ENCODE data around the gene OR2AG1. TPM values are rescaled to one million over a fixed set of nuclear protein-coding genes. Genes with fewer than 3 reads are reported as not detected.

Gene OR2AG1
- total RNA-seq, 2 experiments from 2014 or later: not detected

GRCh38 chr11:6746626-6747025 is 36.2 kb upstream of the OR2AG1 start:
- H3K9me3 Mint-ChIP-seq: no peaks in the 10 kb centered on the region
- Histone ChIP-seq H3K36me3 (ENCODE audit: insufficient read depth, low read length) (peaks cover 4% of the 10 kb centered on the region), H3K27me3 (ENCODE audit: control insufficient read depth in 1 of 2, insufficient read depth in 2 of 2, low read length in 2 of 2) (no peaks in the 10 kb centered on the region), H3K27ac (ENCODE audit: low read depth in 1 of 2, low read length in 2 of 2) (peak overlapping the region; percentile 84 to 93), H3K9me3 (ENCODE audit: control insufficient read depth in 1 of 2, insufficient read depth in 1 of 2, low read length in 2 of 2) (no peaks in the 10 kb centered on the region), H3K4me1 (ENCODE audit: insufficient read depth, low read length) (peaks cover 17% of the 10 kb centered on the region), H3K4me3 (ENCODE audit: low read length) (peak overlapping the region; percentile 69)
- TF ChIP-seq, protein P1, sequence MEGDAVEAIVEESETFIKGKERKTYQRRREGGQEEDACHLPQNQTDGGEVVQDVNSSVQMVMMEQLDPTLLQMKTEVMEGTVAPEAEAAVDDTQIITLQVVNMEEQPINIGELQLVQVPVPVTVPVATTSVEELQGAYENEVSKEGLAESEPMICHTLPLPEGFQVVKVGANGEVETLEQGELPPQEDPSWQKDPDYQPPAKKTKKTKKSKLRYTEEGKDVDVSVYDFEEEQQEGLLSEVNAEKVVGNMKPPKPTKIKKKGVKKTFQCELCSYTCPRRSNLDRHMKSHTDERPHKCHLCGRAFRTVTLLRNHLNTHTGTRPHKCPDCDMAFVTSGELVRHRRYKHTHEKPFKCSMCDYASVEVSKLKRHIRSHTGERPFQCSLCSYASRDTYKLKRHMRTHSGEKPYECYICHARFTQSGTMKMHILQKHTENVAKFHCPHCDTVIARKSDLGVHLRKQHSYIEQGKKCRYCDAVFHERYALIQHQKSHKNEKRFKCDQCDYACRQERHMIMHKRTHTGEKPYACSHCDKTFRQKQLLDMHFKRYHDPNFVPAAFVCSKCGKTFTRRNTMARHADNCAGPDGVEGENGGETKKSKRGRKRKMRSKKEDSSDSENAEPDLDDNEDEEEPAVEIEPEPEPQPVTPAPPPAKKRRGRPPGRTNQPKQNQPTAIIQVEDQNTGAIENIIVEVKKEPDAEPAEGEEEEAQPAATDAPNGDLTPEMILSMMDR (IDR thresholded peaks at IDR 0.05): no peak
- H3K4me1 Mint-ChIP-seq (ENCODE audit: low read depth): peaks cover 38% of the 10 kb centered on the region
- H3K4me3 Mint-ChIP-seq: no peak overlapping the region
- intact Hi-C loops (cut with DNase I, micrococcal nuclease): loop anchor here (1.0 to 10.0 kb wide), 3 partner anchors 8 to 1052 kb away; no protein-coding TSS in a partner anchor
- POLR2A ChIA-PET: interaction anchor here (1.1 to 4.3 kb wide), 11 partner anchors 9 to 356 kb away, joined by 3 to 81 read pairs (median 8); partner anchors contain the start of genes MRPL17, SMPD1, TAF10 and TPP1
- H3K27me3 Mint-ChIP-seq: no peaks in the 10 kb centered on the region
- H3K36me3 Mint-ChIP-seq (ENCODE audit: low read depth): peaks cover 19% of the 10 kb centered on the region
- no peak for DNase-seq
- CTCF ChIA-PET: interaction anchor here (1.2 to 5.8 kb wide), 9 partner anchors 8 to 367 kb away, joined by 3 to 39 read pairs (median 12); partner anchors contain the start of gene MRPL17
- H3K27ac Mint-ChIP-seq: no peak overlapping the region
- peak; percentile 40 for ATAC-seq (ENCODE audit: poor library complexity)

DNA sequence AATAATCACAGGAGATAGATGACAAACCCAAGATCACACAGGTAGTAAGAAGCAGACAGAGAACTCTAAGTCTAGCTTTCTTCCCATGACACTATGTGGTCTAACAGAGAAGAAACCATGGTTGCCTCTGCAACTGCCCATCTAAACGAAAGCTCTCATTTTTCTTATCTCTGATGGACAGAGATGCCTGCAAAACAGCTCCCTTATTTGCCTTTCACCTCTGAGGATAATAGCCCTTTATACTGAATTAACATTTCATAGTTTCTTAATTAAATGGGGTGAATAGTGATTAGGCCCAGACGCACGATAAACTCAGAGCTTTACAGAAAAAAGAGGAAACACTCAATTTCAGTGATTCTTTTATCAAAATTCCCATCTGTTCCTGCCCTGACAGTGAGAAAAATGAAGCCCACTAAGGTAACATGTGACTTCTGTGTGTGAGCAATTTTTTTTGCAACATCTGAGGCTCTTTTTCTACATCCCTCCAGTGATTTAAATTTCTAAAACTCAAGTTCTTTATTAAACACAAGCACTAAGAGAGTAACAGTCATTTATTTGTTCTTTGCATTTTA is 35.6 kb upstream of the OR2AG1 start:
- Histone ChIP-seq H3K4me3 (ENCODE audit: low read length) (peak overlapping the region; percentile 69), H3K9me3 (ENCODE audit: control insufficient read depth in 1 of 2, insufficient read depth in 1 of 2, low read length in 2 of 2) (no peaks in the 10 kb centered on the region), H3K27ac (ENCODE audit: low read depth in 1 of 2, low read length in 2 of 2) (peak overlapping the region; percentile 84 to 93), H3K27me3 (ENCODE audit: control insufficient read depth in 1 of 2, insufficient read depth in 2 of 2, low read length in 2 of 2) (no peaks in the 10 kb centered on the region), H3K4me1 (ENCODE audit: insufficient read depth, low read length) (peaks cover 17% of the 10 kb centered on the region), H3K36me3 (ENCODE audit: insufficient read depth, low read length) (no peaks in the 10 kb centered on the region)
- no peak for DNase-seq
- intact Hi-C loops (cut with DNase I, micrococcal nuclease): loop anchor here (2.0 to 10.0 kb wide), 2 partner anchors 14 to 1052 kb away; no protein-coding TSS in a partner anchor
- ChIA-PET CTCF (interaction anchor here (1.2 to 5.8 kb wide), 8 partner anchors 8 to 368 kb away, joined by 3 to 39 read pairs (median 12); partner anchors contain the start of gene MRPL17), POLR2A (interaction anchor here (1.1 to 4.3 kb wide), 11 partner anchors 9 to 357 kb away, joined by 3 to 81 read pairs (median 8); partner anchors contain the start of genes MRPL17, SMPD1, TAF10 and TPP1)
- Mint-ChIP-seq H3K36me3 (ENCODE audit: low read depth) (peaks cover 13% of the 10 kb centered on the region), H3K9me3 (no peaks in the 10 kb centered on the region), H3K27ac (no peak overlapping the region), H3K4me1 (ENCODE audit: low read depth) (peaks cover 33% of the 10 kb centered on the region), H3K27me3 (no peaks in the 10 kb centered on the region), H3K4me3 (no peak overlapping the region)
- no peak for ATAC-seq (ENCODE audit: poor library complexity)
- TF ChIP-seq, protein P1 (IDR thresholded peaks at IDR 0.05): no peak

GRCh38 chr11:6755303-6755952 is 27.4 kb upstream of the OR2AG1 start:
- ChIA-PET POLR2A (interaction anchor here (1.0 to 4.0 kb wide), 3 partner anchors 9 to 20 kb away, joined by 3 to 30 read pairs (median 4); no protein-coding TSS in a partner anchor), CTCF (interaction anchor here (0.6 to 8.9 kb wide), 17 partner anchors 9 to 151 kb away, joined by 3 to 181 read pairs (median 5); partner anchors contain the start of genes MRPL17 and TPP1)
- peak; percentile 50 for ATAC-seq (ENCODE audit: poor library complexity)
- no peaks in the 10 kb centered on the region for H3K27me3 ChIP-seq (ENCODE audit: control insufficient read depth in 1 of 2, insufficient read depth in 2 of 2, low read length in 2 of 2)
- Mint-ChIP-seq H3K4me3 (no peak overlapping the region), H3K27me3 (peaks cover 5% of the 10 kb centered on the region), H3K9me3 (no peaks in the 10 kb centered on the region), H3K4me1 (ENCODE audit: low read depth) (peaks cover 20% of the 10 kb centered on the region), H3K27ac (no peak overlapping the region), H3K36me3 (ENCODE audit: low read depth) (no peaks in the 10 kb centered on the region)
- TF ChIP-seq, protein P1 (IDR thresholded peaks at IDR 0.05): peak; percentile 99
- peak in 7 of 14 experiments; percentile 11 to 76 (median 55) for DNase-seq
- intact Hi-C loops (cut with DNase I, micrococcal nuclease): loop anchor here (5.0 to 10.0 kb wide), 3 partner anchors 153 to 769 kb away; partner anchors contain the start of genes ILK (in 2 of the 2) and RRP8 (in 2 of the 2)
- H3K9me3 ChIP-seq (ENCODE audit: control insufficient read depth in 1 of 2, insufficient read depth in 1 of 2, low read length in 2 of 2): no peaks in the 10 kb centered on the region
- peaks cover 3% of the 10 kb centered on the region for H3K4me1 ChIP-seq (ENCODE audit: insufficient read depth, low read length)
- H3K4me3 ChIP-seq (ENCODE audit: low read length): no peak overlapping the region
- H3K27ac ChIP-seq (ENCODE audit: low read depth in 1 of 2, low read length in 2 of 2): no peak overlapping the region
- no peaks in the 10 kb centered on the region for H3K36me3 ChIP-seq (ENCODE audit: insufficient read depth, low read length)

Measured in CD4-positive, alpha-beta T cell (primary cell).